T-helper 17 cell (primary cell): ENCODE results near the gene L3MBTL4. TPM values are rescaled to one million over a fixed set of nuclear protein-coding genes. Genes with fewer than 3 reads are reported as not detected.
"Not testable (repeated sequence)": the region's sequence is repeated elsewhere in the genome, so short reads cannot be mapped to it uniquely, and the experiment has no call there.

Experiments used
- ATAC-seq: fragments of 150-1000 bp; cut with Tn5 transposase; 2 replicates; pipeline ENCODE4 v1.10.0; 2021; ENCODE audit warnings: mild to moderate bottlenecking, moderate library complexity
- DNase-seq, 3 donors: peaks; one replicate each; pipeline versions ENCODE4 v3.0.0 to v3.0.0-alpha.2; 2020 to 2021
- H3K9me3 ChIP-seq: one replicate; pipeline ENCODE4 v1.7.0; 2013; ENCODE audit warnings: low read length, mild to moderate bottlenecking; ENCODE audit not compliant: control insufficient read depth, poor library complexity, severe bottlenecking
- H3K27ac Mint-ChIP-seq: one replicate; pipeline ENCODE4 v1.8.0; 2022; ENCODE audit warnings: mild to moderate bottlenecking, moderate library complexity, mixed read lengths
- H3K27me3 Mint-ChIP-seq: one replicate; pipeline ENCODE4 v1.8.0; 2022; ENCODE audit warnings: mixed read lengths
- H3K36me3 Mint-ChIP-seq: one replicate; pipeline ENCODE4 v1.8.0; 2022; ENCODE audit warnings: low read depth, mixed read lengths
- H3K4me1 Mint-ChIP-seq: one replicate; pipeline ENCODE4 v1.8.0; 2022; ENCODE audit warnings: mild to moderate bottlenecking, mixed read lengths
- H3K4me3 Mint-ChIP-seq: one replicate; pipeline ENCODE4 v1.8.0; 2022; ENCODE audit warnings: mild to moderate bottlenecking, moderate library complexity, mixed read lengths
- total RNA-seq, 4 donors: library from RNA in 2 of 4; stranded (reverse) in 2 of 4; gene quantifications; one replicate each; pipeline ENCODE4 v1.2.3 and lab custom pipeline; 2022 to 2026

L3MBTL4 gene
- total RNA-seq, 2 donors from 2014 or later = 0.18 to 0.80 TPM

DNA sequence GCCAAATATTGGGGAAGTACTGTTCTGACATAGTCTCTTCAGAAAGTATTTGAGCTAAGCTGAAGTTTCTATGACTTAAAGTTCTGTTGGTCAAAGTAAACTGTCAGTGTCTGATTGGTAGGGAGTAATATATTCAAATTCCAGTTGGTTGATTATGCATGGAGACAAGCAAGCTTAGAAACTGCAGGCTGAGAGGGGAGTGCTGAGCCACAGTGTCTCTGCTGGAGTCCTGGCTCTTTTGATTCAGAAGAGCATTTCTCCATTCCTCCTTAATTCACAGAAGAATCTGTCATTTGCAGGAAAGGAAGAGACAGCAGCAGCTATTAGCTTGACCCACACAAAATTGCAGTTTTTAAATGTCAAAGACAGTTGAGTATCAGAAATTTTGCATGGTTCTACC is 318.0 kb downstream of the L3MBTL4 start:
- H3K9me3 ChIP-seq = no peaks in the 10 kb centered on the region
- H3K4me1 Mint-ChIP-seq = no peaks in the 10 kb centered on the region
- H3K27ac Mint-ChIP-seq = no peak overlapping the region
- no peak overlapping the region for H3K4me3 Mint-ChIP-seq
- ATAC-seq (no peak), DNase-seq (no peak)
- H3K36me3 Mint-ChIP-seq = no peaks in the 10 kb centered on the region
- no peaks in the 10 kb centered on the region for H3K27me3 Mint-ChIP-seq

- Mint-ChIP-seq H3K36me3 (peaks cover 2% of the 10 kb centered on the region), H3K4me3 (peak overlapping the region; percentile 5), H3K27me3 (no peaks in the 10 kb centered on the region), H3K27ac (no peak overlapping the region), H3K4me1 (peaks cover 2% of the 10 kb centered on the region)
- ATAC-seq (no peak), DNase-seq (no peak)
- no peaks in the 10 kb centered on the region for H3K9me3 ChIP-seq
Observed at GRCh38 chr18:6088432-6088831, 326.3 kb downstream of the L3MBTL4 start.

DNA sequence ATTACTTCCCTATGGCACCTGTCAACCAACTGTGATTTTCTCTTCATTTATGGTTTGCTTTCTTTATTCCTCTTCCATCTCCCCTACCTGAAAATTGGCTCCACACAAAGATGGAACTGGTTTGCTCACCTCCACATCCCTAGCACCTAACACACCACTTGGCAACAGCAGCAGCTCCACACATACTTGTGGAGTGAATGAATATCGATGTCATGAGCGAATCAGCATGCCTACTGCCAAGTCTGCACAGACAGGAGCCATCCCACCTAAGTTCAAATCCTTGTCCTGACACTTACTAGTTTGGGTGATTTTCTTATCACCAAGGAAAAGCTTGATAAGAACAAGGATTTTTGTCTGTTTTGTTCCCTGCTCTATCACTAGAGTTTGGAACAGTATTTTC is 328.0 kb downstream of the L3MBTL4 start:
- Mint-ChIP-seq H3K36me3 (peaks cover 2% of the 10 kb centered on the region), H3K27me3 (no peaks in the 10 kb centered on the region), H3K27ac (no peak overlapping the region), H3K4me1 (peaks cover 2% of the 10 kb centered on the region), H3K4me3 (no peak overlapping the region)
- ATAC-seq = no peak
- no peaks in the 10 kb centered on the region for H3K9me3 ChIP-seq
- no peak for DNase-seq

DNA sequence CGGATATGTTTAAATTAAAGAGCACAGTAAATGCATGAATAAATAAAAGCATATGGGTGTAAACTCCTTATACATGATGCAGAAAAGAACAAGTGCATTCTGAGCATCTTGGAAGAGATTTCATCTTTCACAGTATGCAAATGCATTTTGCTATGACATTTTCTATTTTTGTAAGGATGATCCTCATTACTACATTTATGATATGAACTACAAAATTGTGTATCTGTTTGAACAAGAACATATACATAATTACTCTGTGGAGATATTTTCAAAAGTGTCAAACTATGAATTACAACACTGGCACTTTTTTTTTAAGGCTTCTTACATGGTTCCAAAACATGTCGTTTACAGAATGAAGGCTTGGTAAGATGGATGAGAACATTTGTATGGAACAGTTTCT is 335.3 kb downstream of the L3MBTL4 start:
- Mint-ChIP-seq H3K27me3 (no peaks in the 10 kb centered on the region), H3K27ac (no peak overlapping the region), H3K36me3 (no peaks in the 10 kb centered on the region), H3K4me3 (no peak overlapping the region), H3K4me1 (no peaks in the 10 kb centered on the region)
- no peak for DNase-seq
- H3K9me3 ChIP-seq = no peaks in the 10 kb centered on the region
- ATAC-seq = no peak

DNA sequence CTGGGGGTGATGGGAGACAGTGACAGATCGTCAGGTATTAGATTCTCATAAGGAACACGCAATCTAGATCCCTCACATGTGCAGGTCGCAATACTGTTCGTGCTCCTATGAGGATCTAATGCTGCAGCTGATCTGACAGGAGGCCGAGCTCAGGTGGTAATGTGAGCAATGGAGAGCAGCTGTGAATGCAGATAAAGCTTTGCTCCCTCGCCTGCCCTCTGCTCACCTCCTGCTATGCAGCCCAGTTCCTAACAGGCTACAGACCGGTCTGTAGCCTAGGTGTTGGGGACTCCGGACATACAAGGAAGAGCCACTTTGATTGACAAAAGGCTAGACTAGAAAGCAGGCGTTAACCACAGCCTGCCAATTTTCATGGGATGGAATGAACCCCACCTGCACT is 335.8 kb downstream of the L3MBTL4 start:
- ATAC-seq = no peak
- H3K9me3 ChIP-seq = no peaks in the 10 kb centered on the region
- H3K27me3 Mint-ChIP-seq = no peaks in the 10 kb centered on the region
- DNase-seq = no peak
- H3K27ac Mint-ChIP-seq = no peak overlapping the region
- H3K4me3 Mint-ChIP-seq = no peak overlapping the region
- H3K4me1 Mint-ChIP-seq = no peaks in the 10 kb centered on the region
- no peaks in the 10 kb centered on the region for H3K36me3 Mint-ChIP-seq

GRCh38 chr18:6072423-6072822 is 342.3 kb downstream of the L3MBTL4 start:
- not testable (repeated sequence) for H3K27me3 Mint-ChIP-seq, ATAC-seq, H3K36me3 Mint-ChIP-seq, H3K4me1 Mint-ChIP-seq, DNase-seq, H3K4me3 Mint-ChIP-seq, H3K9me3 ChIP-seq, H3K27ac Mint-ChIP-seq

DNA sequence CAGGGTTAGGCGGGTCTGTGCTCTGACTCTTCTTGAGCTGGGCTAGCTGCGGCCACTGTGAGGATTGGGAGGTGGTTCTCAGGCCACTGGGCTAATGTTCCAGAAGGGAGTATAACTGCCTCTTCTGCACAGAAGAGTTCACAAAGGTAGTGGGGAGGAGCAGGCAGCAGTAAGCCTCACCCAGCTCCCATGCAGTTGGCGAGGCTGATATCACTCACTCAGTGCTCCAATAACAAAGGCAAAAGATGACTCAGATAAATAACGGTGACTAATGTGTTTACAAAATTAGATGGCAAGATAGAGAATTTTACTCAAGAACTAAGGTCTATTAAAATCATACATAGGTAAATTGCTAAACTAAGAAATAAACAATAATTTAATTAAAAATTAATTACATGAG is 345.2 kb downstream of the L3MBTL4 start:
- no peaks in the 10 kb centered on the region for H3K27me3 Mint-ChIP-seq
- no peak for DNase-seq
- no peaks in the 10 kb centered on the region for H3K4me1 Mint-ChIP-seq
- H3K9me3 ChIP-seq = no peaks in the 10 kb centered on the region
- H3K27ac Mint-ChIP-seq = no peak overlapping the region
- no peak overlapping the region for H3K4me3 Mint-ChIP-seq
- no peak for ATAC-seq
- H3K36me3 Mint-ChIP-seq = no peaks in the 10 kb centered on the region

GRCh38 chr18:6069103-6069502 is 345.6 kb downstream of the L3MBTL4 start:
- no peaks in the 10 kb centered on the region for H3K9me3 ChIP-seq
- H3K4me1 Mint-ChIP-seq = no peaks in the 10 kb centered on the region
- H3K4me3 Mint-ChIP-seq = no peak overlapping the region
- no peaks in the 10 kb centered on the region for H3K36me3 Mint-ChIP-seq
- ATAC-seq (no peak), DNase-seq (no peak)
- no peak overlapping the region for H3K27ac Mint-ChIP-seq
- no peaks in the 10 kb centered on the region for H3K27me3 Mint-ChIP-seq

- Mint-ChIP-seq H3K4me3 (no peak overlapping the region), H3K4me1 (no peaks in the 10 kb centered on the region), H3K27ac (no peak overlapping the region), H3K36me3 (no peaks in the 10 kb centered on the region), H3K27me3 (no peaks in the 10 kb centered on the region)
- no peaks in the 10 kb centered on the region for H3K9me3 ChIP-seq
- ATAC-seq (no peak), DNase-seq (no peak)
Observed at GRCh38 chr18:6060149-6060548, 354.6 kb downstream of the L3MBTL4 start.

DNA sequence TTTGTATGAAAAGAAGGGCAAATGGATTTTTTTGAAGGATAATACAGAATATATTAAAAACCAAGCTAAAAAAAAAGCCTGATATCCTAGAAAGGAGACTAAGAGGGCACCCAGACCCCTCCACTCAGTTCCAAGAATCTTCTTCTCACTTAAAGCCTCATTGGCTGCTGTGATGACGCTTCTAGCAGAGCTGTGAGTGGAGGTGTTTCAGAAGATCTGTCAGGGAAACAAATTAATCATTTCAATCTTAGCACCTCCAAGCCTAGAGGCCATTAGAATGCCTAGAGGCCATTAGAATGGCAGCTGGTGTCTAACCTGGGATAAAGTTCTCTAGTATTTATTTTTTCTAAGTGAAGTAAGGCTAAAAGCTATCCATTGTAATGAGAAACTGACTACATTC is 355.2 kb downstream of the L3MBTL4 start:
- H3K4me3 Mint-ChIP-seq = no peak overlapping the region
- no peaks in the 10 kb centered on the region for H3K4me1 Mint-ChIP-seq
- DNase-seq (no peak), ATAC-seq (no peak)
- no peaks in the 10 kb centered on the region for H3K27me3 Mint-ChIP-seq
- H3K36me3 Mint-ChIP-seq = no peaks in the 10 kb centered on the region
- no peak overlapping the region for H3K27ac Mint-ChIP-seq
- no peaks in the 10 kb centered on the region for H3K9me3 ChIP-seq

DNA sequence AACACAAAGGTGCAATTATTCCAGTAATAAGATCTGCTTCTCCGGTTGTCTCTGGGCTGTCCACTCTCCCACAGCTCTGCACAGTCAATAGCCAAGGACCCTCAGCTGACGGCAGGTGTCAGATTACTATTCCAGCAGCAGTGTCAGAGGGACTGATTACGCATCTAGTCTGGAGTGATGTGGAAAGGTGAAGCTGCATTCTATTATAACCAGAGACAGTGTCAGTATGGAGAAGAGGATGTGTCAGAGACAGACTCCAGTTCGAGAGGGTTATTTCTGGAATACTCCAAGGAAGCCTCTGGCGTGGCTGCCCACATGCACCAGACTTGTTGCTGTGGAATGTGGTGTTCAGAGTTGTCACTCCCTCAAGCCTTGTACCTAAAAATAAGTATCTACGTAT is 355.8 kb downstream of the L3MBTL4 start:
- Mint-ChIP-seq H3K27ac (no peak overlapping the region), H3K4me3 (no peak overlapping the region), H3K36me3 (no peaks in the 10 kb centered on the region), H3K27me3 (no peaks in the 10 kb centered on the region), H3K4me1 (no peaks in the 10 kb centered on the region)
- H3K9me3 ChIP-seq = no peaks in the 10 kb centered on the region
- DNase-seq (no peak), ATAC-seq (no peak)

GRCh38 chr18:6057604-6058003 is 357.1 kb downstream of the L3MBTL4 start:
- Mint-ChIP-seq H3K4me3 (no peak overlapping the region), H3K27ac (no peak overlapping the region), H3K36me3 (no peaks in the 10 kb centered on the region), H3K27me3 (no peaks in the 10 kb centered on the region), H3K4me1 (no peaks in the 10 kb centered on the region)
- ATAC-seq = no peak
- DNase-seq = no peak
- no peaks in the 10 kb centered on the region for H3K9me3 ChIP-seq

DNA sequence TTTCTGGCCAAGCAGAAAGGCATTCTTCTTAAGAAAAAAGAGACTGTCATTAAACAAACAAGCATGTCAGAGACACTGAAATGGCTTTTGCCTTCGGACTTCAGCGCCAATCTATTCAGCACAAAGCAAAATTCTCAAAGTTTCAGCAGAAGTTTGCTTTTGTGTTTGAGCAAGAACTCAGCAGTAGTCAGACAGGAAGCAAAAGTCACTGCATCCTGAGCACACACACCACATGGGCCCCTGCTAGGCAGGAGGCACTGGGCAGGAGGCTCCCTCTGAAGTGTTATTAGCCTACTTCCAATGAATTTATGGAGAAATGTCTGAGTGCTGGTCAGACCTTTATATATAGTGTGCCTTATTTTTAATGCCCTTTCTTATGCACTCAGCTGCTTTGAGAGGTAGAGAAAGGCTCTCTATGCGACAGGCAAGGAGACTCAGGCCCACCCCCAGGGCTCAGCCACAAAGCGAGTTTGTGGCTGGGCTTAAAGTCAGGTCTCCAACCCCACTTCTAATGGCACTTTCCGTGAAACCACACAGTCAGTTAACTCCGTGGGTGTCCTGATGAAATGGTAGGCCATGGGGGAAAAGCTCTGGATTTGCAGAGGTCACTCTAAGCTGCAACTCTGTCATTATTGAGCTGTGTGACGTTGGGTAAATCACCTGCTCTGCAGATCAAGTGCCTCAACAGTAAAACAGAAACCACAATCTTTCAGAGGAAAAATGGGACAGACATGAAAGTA is 358.4 kb downstream of the L3MBTL4 start:
- Mint-ChIP-seq H3K27ac (no peak overlapping the region), H3K4me1 (no peaks in the 10 kb centered on the region), H3K27me3 (no peaks in the 10 kb centered on the region), H3K4me3 (no peak overlapping the region), H3K36me3 (no peaks in the 10 kb centered on the region)
- DNase-seq (no peak), ATAC-seq (no peak)
- no peaks in the 10 kb centered on the region for H3K9me3 ChIP-seq

DNA sequence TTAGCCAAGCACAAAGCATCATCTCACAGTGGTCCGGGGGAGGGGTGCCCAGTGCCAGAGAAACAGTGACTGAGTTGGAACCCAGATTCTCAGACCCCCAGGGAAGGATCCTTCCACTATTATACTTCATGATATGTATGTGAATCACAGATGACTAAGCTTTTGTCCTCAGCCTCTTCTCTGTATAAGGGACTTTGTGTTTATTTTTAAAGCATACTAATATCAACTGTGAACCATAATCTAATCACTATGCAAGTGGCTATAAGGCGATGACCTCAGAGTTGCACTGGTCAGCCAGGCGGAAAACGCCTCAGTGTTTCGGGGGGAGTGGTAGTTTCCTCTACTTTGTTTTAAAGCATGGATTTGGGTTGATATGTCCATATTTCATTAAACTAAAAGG is 359.0 kb downstream of the L3MBTL4 start:
- ATAC-seq = no peak
- Mint-ChIP-seq H3K4me1 (no peaks in the 10 kb centered on the region), H3K27ac (no peak overlapping the region), H3K27me3 (no peaks in the 10 kb centered on the region), H3K36me3 (no peaks in the 10 kb centered on the region), H3K4me3 (no peak overlapping the region)
- DNase-seq = no peak
- no peaks in the 10 kb centered on the region for H3K9me3 ChIP-seq
